Ammon's horn (tissue), 1 donor: ENCODE data around the gene RNF220.
"Not testable (repeated sequence)": the region's sequence is repeated elsewhere in the genome, so short reads cannot be mapped to it uniquely, and the experiment has no call there.

Experiments used
- DNase-seq: peaks from one replicate; pipeline ENCODE4 v3.0.0-alpha.2; 2016; ENCODE audit warnings: low spot score

The RNF220 gene

GRCh38 chr1:44496541-44497171 lies 91.6 kb downstream of the RNF220 start:
- peak; percentile 47 for DNase-seq

DNA sequence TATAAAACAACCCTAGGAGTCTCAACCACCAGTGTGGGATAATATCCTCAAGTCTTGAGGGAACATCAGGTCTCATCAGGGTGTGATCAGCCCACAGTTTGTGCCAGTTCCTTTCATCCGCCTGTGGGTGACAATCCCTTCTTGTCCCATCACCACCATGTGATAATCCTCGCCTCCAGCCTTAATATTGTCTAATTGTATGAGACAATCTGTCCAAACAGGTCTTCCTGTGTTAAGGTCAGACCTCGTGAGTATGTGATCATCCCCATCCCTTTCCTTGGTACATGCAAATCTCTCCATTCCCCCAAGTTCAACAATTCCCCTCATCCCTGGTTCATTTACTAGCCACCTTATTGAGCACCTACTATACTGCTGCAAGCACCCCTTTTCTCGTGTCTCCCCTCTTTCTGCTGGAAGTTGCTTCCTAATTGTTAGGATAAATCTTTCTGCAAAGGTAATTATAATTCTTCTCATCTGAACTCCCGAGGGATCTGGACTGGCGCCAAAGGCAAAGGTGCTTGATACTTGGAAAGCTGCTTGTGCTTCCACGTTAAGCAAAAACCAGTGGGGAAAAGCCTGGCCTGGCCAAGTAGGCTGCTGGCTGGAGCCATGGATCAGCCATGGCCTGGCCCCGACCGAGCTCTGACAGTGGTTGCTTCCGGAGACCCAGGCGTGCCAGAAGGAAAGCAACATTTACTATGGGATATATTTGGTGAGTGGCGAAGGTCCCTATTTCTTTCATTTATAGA lies 92.5 kb downstream of the RNF220 start:
- DNase-seq, result no peak

GRCh38 chr1:44499306-44499705 lies 94.3 kb downstream of the RNF220 start:
- no peak for DNase-seq

DNA sequence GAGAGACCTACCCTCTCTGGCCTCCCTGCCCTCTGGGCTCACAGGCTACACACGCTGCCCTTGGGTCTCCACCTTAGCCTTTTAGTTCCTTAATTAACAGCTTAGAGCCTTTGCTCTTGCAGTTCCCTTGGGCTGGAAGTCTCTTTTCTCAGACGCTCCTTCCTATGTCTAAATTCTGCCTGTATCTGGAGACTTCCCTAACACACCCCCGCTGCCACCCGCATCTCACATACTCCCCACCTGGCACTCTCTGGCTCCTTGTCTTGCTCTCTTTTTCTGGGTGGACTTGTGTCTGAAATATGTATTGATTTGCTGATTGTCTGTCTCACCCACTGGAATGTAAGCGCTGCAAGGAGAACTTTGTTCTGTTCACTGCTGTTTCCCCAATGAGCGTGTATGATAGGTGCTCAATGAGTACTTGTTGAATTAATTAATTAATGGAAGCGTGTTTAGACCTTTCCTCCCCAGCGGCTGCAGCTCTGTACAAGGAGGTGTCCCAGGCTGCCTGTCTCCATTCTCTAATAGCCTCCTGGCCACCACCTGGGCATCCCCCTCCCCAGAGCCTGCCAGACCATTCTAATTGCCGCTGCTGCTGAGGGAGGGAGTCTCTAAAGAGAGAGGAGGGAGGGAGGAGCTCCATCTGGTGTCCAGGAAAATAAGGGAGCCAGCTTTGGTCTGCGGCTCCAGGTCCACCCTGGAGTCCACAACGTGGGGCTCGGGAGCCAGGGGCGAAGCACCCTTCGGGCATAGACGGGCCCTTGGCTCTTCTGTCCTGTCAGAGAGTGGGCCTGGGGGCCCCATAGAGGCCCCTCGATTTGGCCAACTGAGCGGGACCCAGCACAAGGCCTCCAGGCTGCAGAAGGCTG lies 95.4 kb downstream of the RNF220 start:
- DNase-seq, result peak; percentile 78

GRCh38 chr1:44501047-44501890 lies 96.2 kb downstream of the RNF220 start:
- peak; percentile 87 for DNase-seq

DNA sequence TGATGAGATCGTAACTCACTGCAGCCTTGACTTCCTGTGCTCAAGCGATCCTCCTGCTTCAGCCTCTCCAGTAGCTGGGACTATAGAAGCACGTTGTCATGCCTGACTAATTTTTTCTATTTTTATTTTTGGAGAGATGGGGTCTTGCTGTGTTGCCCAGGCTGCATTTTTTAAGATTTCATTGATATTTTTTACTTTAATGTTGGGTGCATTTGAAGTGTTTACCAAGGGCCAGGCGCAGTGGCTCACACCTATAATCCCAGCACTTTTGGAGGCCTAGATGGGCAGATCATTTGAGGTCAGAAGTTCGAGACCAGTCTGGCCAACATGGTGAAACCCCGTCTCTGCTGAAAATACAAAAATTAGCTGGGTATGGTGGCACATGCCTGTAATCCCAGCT lies 97.8 kb downstream of the RNF220 start:
- not testable (repeated sequence) for DNase-seq

- no peak for DNase-seq
These were observed 98.6 kb downstream of the RNF220 start for GRCh38 chr1:44503625-44504024.

GRCh38 chr1:44505210-44505993 lies 100.3 kb downstream of the RNF220 start:
- no peak for DNase-seq

GRCh38 chr1:44507490-44508396 lies 102.7 kb downstream of the RNF220 start:
- DNase-seq, result peak; percentile 96

DNA sequence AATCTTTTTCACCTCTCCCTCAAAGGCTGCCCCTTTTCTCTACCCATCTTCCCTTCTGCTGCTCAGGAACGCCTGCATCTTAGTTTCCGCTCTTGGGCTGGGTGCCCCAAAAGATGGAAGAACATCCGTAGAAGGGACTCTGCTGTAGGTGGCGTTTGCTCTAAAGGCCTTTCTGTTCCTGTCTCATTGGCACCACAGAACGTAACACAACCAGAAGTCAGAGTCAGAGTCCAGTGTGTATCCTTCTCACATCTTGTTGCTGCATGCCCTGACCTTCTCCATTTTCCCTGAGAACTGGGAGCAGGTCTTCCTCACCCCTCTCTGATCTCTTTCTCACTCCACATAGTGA lies 103.3 kb downstream of the RNF220 start:
- DNase-seq, result peak; percentile 25

DNA sequence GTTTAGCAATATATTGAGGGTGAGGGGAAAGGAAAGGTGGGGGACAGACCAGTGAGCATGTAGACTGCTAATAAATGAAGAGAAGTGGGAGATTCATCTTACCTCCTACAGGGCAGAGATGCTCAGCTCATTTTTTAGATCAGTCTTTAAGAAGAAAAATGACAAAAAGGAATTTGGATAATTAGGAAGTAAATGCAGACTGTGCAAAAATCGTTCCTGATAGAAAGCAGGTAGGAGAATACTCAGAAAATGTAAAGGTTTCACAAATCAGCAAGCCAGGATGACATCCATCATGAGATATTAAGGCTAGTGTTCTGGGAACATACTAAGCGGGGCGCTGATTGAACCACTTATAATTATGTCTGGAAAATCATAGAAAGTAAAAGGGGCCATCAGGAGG lies 106.3 kb downstream of the RNF220 start:
- no peak for DNase-seq

DNA sequence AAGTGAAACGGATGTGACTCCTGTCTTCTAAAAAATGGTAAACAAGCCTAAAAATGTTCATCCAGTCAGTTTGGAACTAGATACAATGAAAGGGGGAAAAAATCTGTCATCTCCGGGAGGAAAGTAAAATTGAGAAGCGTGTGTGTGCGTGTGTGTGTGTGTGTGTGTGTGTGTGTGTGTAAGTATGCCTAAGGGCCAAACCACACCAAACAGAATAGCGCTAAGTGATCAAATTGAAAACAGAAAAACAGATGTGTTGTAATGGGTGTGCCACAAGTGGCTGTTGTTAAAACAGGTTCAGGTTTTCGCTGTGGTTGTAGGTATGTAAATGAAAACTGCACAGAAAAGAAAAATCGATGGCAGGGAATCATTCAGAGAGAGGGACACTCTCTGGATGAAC lies 106.7 kb downstream of the RNF220 start:
- no peak for DNase-seq

DNA sequence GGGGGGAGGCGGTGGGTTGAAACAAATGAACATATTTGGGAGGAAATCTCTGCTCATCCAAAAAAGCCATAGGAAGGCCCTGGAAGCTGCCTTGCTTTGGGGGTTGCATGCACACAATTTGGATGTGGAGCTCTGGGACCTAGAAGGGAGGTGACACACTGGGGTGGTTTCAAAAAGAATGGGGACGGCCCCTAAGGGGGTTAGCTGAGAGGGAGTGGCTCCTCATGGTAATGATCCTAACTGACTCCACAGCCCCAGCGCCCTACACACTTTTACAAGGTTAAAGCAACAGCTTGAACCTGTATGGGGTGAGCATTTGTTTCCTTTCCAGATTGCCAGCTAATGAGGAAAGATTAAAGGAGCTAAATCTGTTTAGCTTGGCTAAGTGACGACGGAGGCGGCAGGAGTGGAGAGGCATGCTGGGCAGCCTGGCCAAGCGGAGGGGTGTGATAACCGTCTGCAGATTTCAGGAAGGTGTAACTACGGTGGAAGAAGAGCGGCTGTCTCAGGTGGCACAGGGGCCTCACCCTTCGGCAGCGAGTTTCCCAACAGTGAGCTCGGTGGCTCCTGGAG lies 107.3 kb downstream of the RNF220 start:
- DNase-seq, result no peak

GRCh38 chr1:44513111-44513510 lies 108.1 kb downstream of the RNF220 start:
- no peak for DNase-seq

- no peak for DNase-seq
These were observed 109.6 kb downstream of the RNF220 start for GRCh38 chr1:44514673-44515072.

DNA sequence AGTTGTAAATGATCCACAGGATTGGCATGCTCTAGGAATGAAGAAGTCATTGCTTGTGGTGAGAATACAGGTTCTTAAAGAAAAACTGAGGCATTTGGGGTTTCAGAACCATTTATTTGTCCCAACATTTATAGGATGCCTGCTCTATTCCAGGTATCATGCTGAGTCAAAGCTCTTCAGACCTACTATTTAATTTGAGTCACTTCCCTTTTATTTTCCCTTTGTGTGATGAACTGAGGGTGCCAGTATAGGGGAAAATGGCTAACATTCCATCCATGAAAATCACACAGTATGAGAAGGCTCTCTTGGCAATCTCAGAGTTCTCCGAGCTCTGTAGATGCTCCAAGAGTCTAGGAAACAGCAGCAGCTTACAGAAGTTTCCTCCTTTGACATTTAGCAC lies 110.4 kb downstream of the RNF220 start:
- DNase-seq, result no peak

GRCh38 chr1:44519035-44519676 lies 114.1 kb downstream of the RNF220 start:
- no peak for DNase-seq

GRCh38 chr1:44521378-44522080 lies 116.5 kb downstream of the RNF220 start:
- no peak for DNase-seq
